ENCODE results near the gene TJP3. TPM values are rescaled to one million over a fixed set of nuclear protein-coding genes. Genes with fewer than 3 reads are reported as not detected.

Gene TJP3
- total RNA-seq, 3 donors from 2014 or later (not counting 1 experiment from before 2014, with no cell fraction given), result 1.1 to 2.9 (median 1.3) TPM

DNA sequence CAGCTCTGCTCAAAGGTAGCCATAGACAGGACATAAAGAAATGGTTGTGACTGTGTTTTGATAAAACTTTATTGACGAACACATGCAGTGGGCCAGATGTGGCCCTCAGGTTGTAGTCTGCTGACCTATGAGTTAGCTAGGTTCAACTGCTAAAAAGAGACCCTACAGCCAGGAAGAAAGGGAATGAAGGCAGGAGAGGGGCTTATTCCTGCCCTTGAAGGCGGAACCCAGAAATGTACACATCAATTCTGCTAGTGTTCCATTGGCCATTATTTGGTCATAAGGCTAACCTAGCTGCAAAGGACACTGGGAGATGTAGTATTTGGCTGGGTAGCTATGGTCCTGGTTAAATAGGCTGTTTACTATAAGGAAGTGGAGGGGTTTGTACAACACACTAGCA lies 35.3 kb downstream of the TJP3 start:
- Mint-ChIP-seq H3K9me3 (no peaks in the 10 kb centered on the region), H3K4me1 (no peaks in the 10 kb centered on the region), H3K27me3 (ENCODE audit: low read depth in 2 of 2) (no peaks in the 10 kb centered on the region), H3K27ac (no peak overlapping the region), H3K36me3 (no peaks in the 10 kb centered on the region), H3K4me3 (no peak overlapping the region)
- no peak for DNase-seq
- TF ChIP-seq, protein P1, sequence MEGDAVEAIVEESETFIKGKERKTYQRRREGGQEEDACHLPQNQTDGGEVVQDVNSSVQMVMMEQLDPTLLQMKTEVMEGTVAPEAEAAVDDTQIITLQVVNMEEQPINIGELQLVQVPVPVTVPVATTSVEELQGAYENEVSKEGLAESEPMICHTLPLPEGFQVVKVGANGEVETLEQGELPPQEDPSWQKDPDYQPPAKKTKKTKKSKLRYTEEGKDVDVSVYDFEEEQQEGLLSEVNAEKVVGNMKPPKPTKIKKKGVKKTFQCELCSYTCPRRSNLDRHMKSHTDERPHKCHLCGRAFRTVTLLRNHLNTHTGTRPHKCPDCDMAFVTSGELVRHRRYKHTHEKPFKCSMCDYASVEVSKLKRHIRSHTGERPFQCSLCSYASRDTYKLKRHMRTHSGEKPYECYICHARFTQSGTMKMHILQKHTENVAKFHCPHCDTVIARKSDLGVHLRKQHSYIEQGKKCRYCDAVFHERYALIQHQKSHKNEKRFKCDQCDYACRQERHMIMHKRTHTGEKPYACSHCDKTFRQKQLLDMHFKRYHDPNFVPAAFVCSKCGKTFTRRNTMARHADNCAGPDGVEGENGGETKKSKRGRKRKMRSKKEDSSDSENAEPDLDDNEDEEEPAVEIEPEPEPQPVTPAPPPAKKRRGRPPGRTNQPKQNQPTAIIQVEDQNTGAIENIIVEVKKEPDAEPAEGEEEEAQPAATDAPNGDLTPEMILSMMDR (IDR thresholded peaks at IDR 0.05), result no peak
- Histone ChIP-seq H3K4me1 (ENCODE audit: control insufficient read depth, insufficient read depth, low read length) (no peaks in the 10 kb centered on the region), H3K9me3 (ENCODE audit: control insufficient read depth, insufficient read depth, low read length) (no peaks in the 10 kb centered on the region), H3K27me3 (ENCODE audit: control insufficient read depth, insufficient read depth, low read length) (no peaks in the 10 kb centered on the region), H3K27ac (ENCODE audit: low read length) (no peak overlapping the region), H3K4me3 (ENCODE audit: low read length) (no peak overlapping the region), H3K36me3 (ENCODE audit: control insufficient read depth, insufficient read depth, low read length) (no peaks in the 10 kb centered on the region)
- WGBS (ENCODE audit: insufficient coverage), result 98% methylated on average over 2 of the region's 2 CpGs
- intact Hi-C loops (cut with micrococcal nuclease), result no loop called here
- ATAC-seq, result no peak

DNA sequence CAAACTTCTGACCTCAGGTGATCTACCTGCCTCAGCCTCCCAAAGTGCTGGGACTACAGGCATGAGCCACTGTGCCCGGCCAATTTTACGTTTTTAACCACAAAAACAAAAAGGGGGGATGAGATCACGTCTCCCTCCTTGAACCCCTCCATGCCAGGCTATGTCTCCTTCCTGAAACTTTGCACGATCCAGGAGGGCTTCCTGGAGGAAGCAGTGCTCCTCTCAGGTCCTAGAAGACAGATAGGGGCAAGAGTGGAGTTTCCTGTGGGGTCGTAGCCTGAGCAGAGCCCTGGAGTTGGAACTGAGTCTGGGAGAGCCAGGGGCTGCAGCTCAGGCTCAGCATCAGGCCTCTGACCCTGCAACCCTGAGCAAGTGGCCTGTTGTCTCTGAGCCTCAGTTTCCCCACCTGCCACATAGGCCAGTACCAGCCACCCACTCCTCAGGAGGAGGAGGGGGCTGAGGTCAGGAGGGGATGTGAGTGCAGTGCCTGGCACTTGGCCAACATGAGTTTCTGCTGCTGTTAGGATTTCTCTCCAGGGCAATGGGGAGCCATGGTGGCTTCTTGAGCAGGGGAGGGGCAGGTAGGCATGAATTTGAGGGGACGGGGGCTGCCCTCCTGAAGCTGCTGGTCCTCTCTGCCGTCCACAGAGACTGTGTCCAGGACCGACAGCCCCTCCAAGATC lies 37.3 kb downstream of the TJP3 start:
- no peaks in the 10 kb centered on the region for H3K27me3 Mint-ChIP-seq (ENCODE audit: low read depth in 2 of 2)
- 73% methylated on average over 7 of the region's 8 CpGs for WGBS (ENCODE audit: insufficient coverage)

DNA sequence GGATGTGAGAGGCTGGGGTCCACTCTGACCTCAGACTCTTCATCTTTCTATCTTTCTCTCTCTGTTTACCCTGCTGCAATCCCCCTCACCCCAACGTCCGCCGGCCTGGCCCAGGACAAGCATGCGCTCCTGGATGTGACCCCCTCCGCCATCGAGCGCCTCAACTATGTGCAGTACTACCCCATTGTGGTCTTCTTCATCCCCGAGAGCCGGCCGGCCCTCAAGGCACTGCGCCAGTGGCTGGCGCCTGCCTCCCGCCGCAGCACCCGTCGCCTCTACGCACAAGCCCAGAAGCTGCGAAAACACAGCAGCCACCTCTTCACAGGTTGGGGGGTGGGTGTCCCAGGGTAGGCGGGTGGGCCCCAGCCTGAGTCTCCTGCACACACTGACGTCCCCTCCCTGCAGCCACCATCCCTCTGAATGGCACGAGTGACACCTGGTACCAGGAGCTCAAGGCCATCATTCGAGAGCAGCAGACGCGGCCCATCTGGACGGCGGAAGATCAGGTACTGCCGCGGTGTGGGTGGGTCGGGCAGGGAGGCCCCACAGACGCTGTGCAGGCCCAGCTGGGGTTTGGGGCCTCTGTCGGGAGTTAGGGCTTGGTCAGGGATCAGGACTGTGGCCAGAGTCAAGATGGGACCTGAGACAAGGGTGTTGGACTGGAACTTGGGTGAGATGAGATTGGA lies 38.3 kb downstream of the TJP3 start:
- TF ChIP-seq, protein P1 (IDR thresholded peaks at IDR 0.05), result no peak
- H3K9me3 Mint-ChIP-seq, result no peaks in the 10 kb centered on the region
- DNase-seq (no peak), ATAC-seq (no peak)
- H3K27ac ChIP-seq (ENCODE audit: low read length), result no peak overlapping the region
- H3K36me3 ChIP-seq (ENCODE audit: control insufficient read depth, insufficient read depth, low read length), result peaks cover 16% of the 10 kb centered on the region
- no peak overlapping the region for H3K27ac Mint-ChIP-seq
- no peaks in the 10 kb centered on the region for H3K36me3 Mint-ChIP-seq
- no peak overlapping the region for H3K4me3 Mint-ChIP-seq
- no peaks in the 10 kb centered on the region for H3K27me3 Mint-ChIP-seq (ENCODE audit: low read depth in 2 of 2)
- H3K27me3 ChIP-seq (ENCODE audit: control insufficient read depth, insufficient read depth, low read length), result no peaks in the 10 kb centered on the region
- H3K9me3 ChIP-seq (ENCODE audit: control insufficient read depth, insufficient read depth, low read length), result no peaks in the 10 kb centered on the region
- no peak overlapping the region for H3K4me3 ChIP-seq (ENCODE audit: low read length)
- no peaks in the 10 kb centered on the region for H3K4me1 Mint-ChIP-seq
- 84% methylated on average over 31 of the region's 31 CpGs for WGBS (ENCODE audit: insufficient coverage)
- H3K4me1 ChIP-seq (ENCODE audit: control insufficient read depth, insufficient read depth, low read length), result no peaks in the 10 kb centered on the region
- intact Hi-C loops (cut with micrococcal nuclease), result no loop called here

More for the DNA sequence above, 37.3 kb downstream of the TJP3 start:
- H3K27ac Mint-ChIP-seq, result no peak overlapping the region
- TF ChIP-seq, protein P1 (IDR thresholded peaks at IDR 0.05), result no peak
- no peaks in the 10 kb centered on the region for H3K4me1 Mint-ChIP-seq
- no peak overlapping the region for H3K27ac ChIP-seq (ENCODE audit: low read length)
- ATAC-seq (no peak), DNase-seq (no peak)
- no peaks in the 10 kb centered on the region for H3K36me3 Mint-ChIP-seq
- peaks cover 10% of the 10 kb centered on the region for H3K36me3 ChIP-seq (ENCODE audit: control insufficient read depth, insufficient read depth, low read length)
- no peaks in the 10 kb centered on the region for H3K27me3 ChIP-seq (ENCODE audit: control insufficient read depth, insufficient read depth, low read length)
- H3K9me3 Mint-ChIP-seq, result no peaks in the 10 kb centered on the region
- no peak overlapping the region for H3K4me3 Mint-ChIP-seq
- no peak overlapping the region for H3K4me3 ChIP-seq (ENCODE audit: low read length)
- no peaks in the 10 kb centered on the region for H3K4me1 ChIP-seq (ENCODE audit: control insufficient read depth, insufficient read depth, low read length)
- no peaks in the 10 kb centered on the region for H3K9me3 ChIP-seq (ENCODE audit: control insufficient read depth, insufficient read depth, low read length)
- intact Hi-C loops (cut with micrococcal nuclease), result no loop called here
